Measurements from ENCODE around the gene GAL3ST3. TPM values are rescaled to one million over a fixed set of nuclear protein-coding genes. Genes with fewer than 3 reads are reported as not detected.

GAL3ST3 gene
- polyA plus RNA-seq, 1 donor (not counting 4 experiments of a cell fraction or from before 2014, with no cell fraction given), result not detected

GRCh38 chr11:66039765-66040164 is 9.2 kb downstream of the GAL3ST3 start:
- no peak for DNase-seq (ENCODE audit: low read depth, low spot score)
- Histone ChIP-seq H3K9ac (ENCODE audit: control insufficient read depth, extremely low read depth, insufficient read depth, low read length) (no peak overlapping the region), H4K20me1 (ENCODE audit: control insufficient read depth, extremely low read depth, insufficient read depth, low read length) (no peaks in the 10 kb centered on the region), H3K36me3 (ENCODE audit: control insufficient read depth in 2 of 2, extremely low read depth in 1 of 2, insufficient read depth in 2 of 2, low read length in 2 of 2) (no peaks in the 10 kb centered on the region), H3K4me3 (ENCODE audit: control insufficient read depth in 2 of 3, extremely low read depth in 1 of 3, insufficient read depth in 2 of 3, low read depth in 1 of 3, low read length in 3 of 3) (no peak overlapping the region), H3K79me2 (ENCODE audit: control insufficient read depth, insufficient read depth, low read length) (no peaks in the 10 kb centered on the region), H3K27ac (ENCODE audit: control insufficient read depth, insufficient read depth, low read length) (no peak overlapping the region), H3K4me2 (ENCODE audit: control insufficient read depth, extremely low read depth, insufficient read depth, low read depth, low read length) (no peak overlapping the region), H3K27me3 (ENCODE audit: control insufficient read depth, extremely low read depth, insufficient read depth, low read length) (peaks cover 6% of the 10 kb centered on the region), H3K4me1 (ENCODE audit: control insufficient read depth, extremely low read depth, insufficient read depth, low read length) (no peaks in the 10 kb centered on the region), H2AFZ (ENCODE audit: control insufficient read depth, low read length) (no peak overlapping the region), H3K9me3 (ENCODE audit: control insufficient read depth, low read depth, low read length) (no peaks in the 10 kb centered on the region), H3K9me1 (ENCODE audit: control insufficient read depth, extremely low read depth, insufficient read depth, low read length) (no peaks in the 10 kb centered on the region)
- TF ChIP-seq EZH2 (IDR thresholded peaks at IDR 0.05; ENCODE audit: low read length) (no peak), CTCF (optimal IDR thresholded peaks at IDR 0.05 in 1 of 3, IDR thresholded peaks at IDR 0.05 in 1 of 3, conservative IDR thresholded peaks at IDR 0.05 in 1 of 3; ENCODE audit: extremely low read depth in 1 of 3, insufficient read depth in 2 of 3, low read length in 3 of 3) (no peak)
- dilution Hi-C loops (cut with MboI; ENCODE audit: extremely low pct_ligation_motif_present, low sequenced_read_pairs), result no loop called here
- FAIRE-seq, result no peak

GRCh38 chr11:66037327-66037726 is 11.6 kb downstream of the GAL3ST3 start:
- Histone ChIP-seq H3K27me3 (ENCODE audit: control insufficient read depth, extremely low read depth, insufficient read depth, low read length) (peaks cover 6% of the 10 kb centered on the region), H3K9ac (ENCODE audit: control insufficient read depth, extremely low read depth, insufficient read depth, low read length) (no peak overlapping the region), H2AFZ (ENCODE audit: control insufficient read depth, low read length) (no peak overlapping the region), H3K27ac (ENCODE audit: control insufficient read depth, insufficient read depth, low read length) (no peak overlapping the region), H3K9me3 (ENCODE audit: control insufficient read depth, low read depth, low read length) (no peaks in the 10 kb centered on the region), H3K4me3 (ENCODE audit: control insufficient read depth in 2 of 3, extremely low read depth in 1 of 3, insufficient read depth in 2 of 3, low read depth in 1 of 3, low read length in 3 of 3) (no peak overlapping the region), H3K36me3 (ENCODE audit: control insufficient read depth in 2 of 2, extremely low read depth in 1 of 2, insufficient read depth in 2 of 2, low read length in 2 of 2) (no peaks in the 10 kb centered on the region), H3K4me2 (ENCODE audit: control insufficient read depth, extremely low read depth, insufficient read depth, low read depth, low read length) (no peak overlapping the region), H3K4me1 (ENCODE audit: control insufficient read depth, extremely low read depth, insufficient read depth, low read length) (no peaks in the 10 kb centered on the region), H3K9me1 (ENCODE audit: control insufficient read depth, extremely low read depth, insufficient read depth, low read length) (no peaks in the 10 kb centered on the region), H4K20me1 (ENCODE audit: control insufficient read depth, extremely low read depth, insufficient read depth, low read length) (no peaks in the 10 kb centered on the region), H3K79me2 (ENCODE audit: control insufficient read depth, insufficient read depth, low read length) (no peaks in the 10 kb centered on the region)
- no peak for DNase-seq (ENCODE audit: low read depth, low spot score)
- no peak for TF ChIP-seq CTCF (optimal IDR thresholded peaks at IDR 0.05 in 1 of 3, IDR thresholded peaks at IDR 0.05 in 1 of 3, conservative IDR thresholded peaks at IDR 0.05 in 1 of 3; ENCODE audit: extremely low read depth in 1 of 3, insufficient read depth in 2 of 3, low read length in 3 of 3)
- TF ChIP-seq EZH2 (IDR thresholded peaks at IDR 0.05; ENCODE audit: low read length), result no peak
- dilution Hi-C loops (cut with MboI; ENCODE audit: extremely low pct_ligation_motif_present, low sequenced_read_pairs), result no loop called here
- FAIRE-seq, result no peak

All from keratinocyte (primary cell).